Measurements from ENCODE around the gene NTN1. TPM values are rescaled to one million over a fixed set of nuclear protein-coding genes. Genes with fewer than 3 reads are reported as not detected.

Gene NTN1
- total and polyA plus RNA-seq, 2 donors from 2014 or later: 1.8 TPM

- Histone ChIP-seq H3K4me1 (ENCODE audit: control insufficient read depth in 2 of 3, insufficient read depth in 2 of 3, low read depth in 1 of 3, low read length in 3 of 3) (peaks cover 0 to 15% (median 0%) of the 10 kb centered on the region in 3 donors), H3K9me3 (ENCODE audit: control insufficient read depth in 2 of 3, insufficient read depth in 1 of 3, low read length in 3 of 3) (no peaks in the 10 kb centered on the region), H3K27ac (ENCODE audit: low read depth in 2 of 2, low read length in 2 of 2) (no peak overlapping the region), H3K27me3 (ENCODE audit: control insufficient read depth, insufficient read depth, low read length) (peaks cover 38% of the 10 kb centered on the region), H3K9ac (ENCODE audit: low read length in 3 of 3) (no peak overlapping the region), H3K36me3 (ENCODE audit: control insufficient read depth in 2 of 3, insufficient read depth in 3 of 3, low read length in 3 of 3) (no peaks in the 10 kb centered on the region), H3K4me3 (ENCODE audit: low read length in 3 of 3) (no peak overlapping the region)
- no peak for TF ChIP-seq CTCF (IDR thresholded peaks at IDR 0.05; ENCODE audit: borderline replicate concordance, extremely low read depth, insufficient read depth)
- DNase-seq: peak in 2 of 5 donors; percentile 13 to 43
- intact Hi-C loops (cut with DNase I): no loop called here
- no peak for FAIRE-seq
Measured at GRCh38 chr17:9023392-9024218, 2.3 kb downstream of the NTN1 start.

- no peak overlapping the region for H3K27ac ChIP-seq (ENCODE audit: low read depth in 2 of 2, low read length in 2 of 2)
- no peaks in the 10 kb centered on the region for H3K36me3 ChIP-seq (ENCODE audit: control insufficient read depth in 2 of 3, insufficient read depth in 3 of 3, low read length in 3 of 3)
- H3K4me1 ChIP-seq (ENCODE audit: control insufficient read depth in 2 of 3, insufficient read depth in 2 of 3, low read depth in 1 of 3, low read length in 3 of 3): peaks cover 0 to 15% (median 0%) of the 10 kb centered on the region in 3 donors
- intact Hi-C loops (cut with DNase I): no loop called here
- no peak for TF ChIP-seq CTCF (IDR thresholded peaks at IDR 0.05; ENCODE audit: borderline replicate concordance, extremely low read depth, insufficient read depth)
- DNase-seq (no peak), FAIRE-seq (no peak)
- no peak overlapping the region for H3K4me3 ChIP-seq (ENCODE audit: low read length in 3 of 3)
- no peaks in the 10 kb centered on the region for H3K9me3 ChIP-seq (ENCODE audit: control insufficient read depth in 2 of 3, insufficient read depth in 1 of 3, low read length in 3 of 3)
- H3K9ac ChIP-seq (ENCODE audit: low read length in 3 of 3): no peak overlapping the region
- peaks cover 32% of the 10 kb centered on the region for H3K27me3 ChIP-seq (ENCODE audit: control insufficient read depth, insufficient read depth, low read length)
Measured at GRCh38 chr17:9024497-9024896, 3.2 kb downstream of the NTN1 start.

GRCh38 chr17:9026741-9027140 is 5.4 kb downstream of the NTN1 start:
- Histone ChIP-seq H3K27me3 (ENCODE audit: control insufficient read depth, insufficient read depth, low read length) (peaks cover 29% of the 10 kb centered on the region), H3K27ac (ENCODE audit: low read depth in 2 of 2, low read length in 2 of 2) (no peak overlapping the region), H3K4me1 (ENCODE audit: control insufficient read depth in 2 of 3, insufficient read depth in 2 of 3, low read depth in 1 of 3, low read length in 3 of 3) (peaks cover 0 to 15% (median 0%) of the 10 kb centered on the region in 3 donors), H3K9me3 (ENCODE audit: control insufficient read depth in 2 of 3, insufficient read depth in 1 of 3, low read length in 3 of 3) (no peaks in the 10 kb centered on the region), H3K36me3 (ENCODE audit: control insufficient read depth in 2 of 3, insufficient read depth in 3 of 3, low read length in 3 of 3) (no peaks in the 10 kb centered on the region), H3K4me3 (ENCODE audit: low read length in 3 of 3) (no peak overlapping the region), H3K9ac (ENCODE audit: low read length in 3 of 3) (no peak overlapping the region)
- intact Hi-C loops (cut with DNase I): no loop called here
- no peak for FAIRE-seq
- TF ChIP-seq CTCF (IDR thresholded peaks at IDR 0.05; ENCODE audit: borderline replicate concordance, extremely low read depth, insufficient read depth): no peak
- no peak for DNase-seq
